Right renal cortex interstitium (tissue), 3 donors: ENCODE results near the gene HS6ST3. TPM values are rescaled to one million over a fixed set of nuclear protein-coding genes. Genes with fewer than 3 reads are reported as not detected.
"Not testable (repeated sequence)": the region's sequence is repeated elsewhere in the genome, so short reads cannot be mapped to it uniquely, and the experiment has no call there.

Experiments
- DNase-seq, 3 donors: peaks; one replicate each; pipeline ENCODE4 v3.0.0-alpha.2; 2013; ENCODE audit warnings: low read depth in 3 of 3, low spot score in 2 of 3
- polyA plus RNA-seq, 3 donors: library from polyadenylated mRNA; unstranded; fragments of 120-200 nt; gene quantifications; one replicate each; pipeline ENCODE4 v1.2.1, GENCODE V29; 2013; ENCODE audit not compliant: insufficient read length in 3 of 3

The HS6ST3 gene
- polyA plus RNA-seq, 3 donors = 2.8 to 4.2 (median 3.5) TPM

GRCh38 chr13:96771486-96772367 lies 681.8 kb downstream of the HS6ST3 start:
- DNase-seq = no peak

GRCh38 chr13:96772426-96772825 lies 682.5 kb downstream of the HS6ST3 start:
- DNase-seq = no peak

- DNase-seq = not testable (repeated sequence)
These were observed 688.4 kb downstream of the HS6ST3 start for GRCh38 chr13:96778302-96778701.

- DNase-seq = no peak
These were observed 689.8 kb downstream of the HS6ST3 start for GRCh38 chr13:96779691-96780090.

- DNase-seq = no peak
These were observed 690.2 kb downstream of the HS6ST3 start for GRCh38 chr13:96780105-96780504.

- no peak for DNase-seq
These were observed 691.2 kb downstream of the HS6ST3 start for GRCh38 chr13:96781141-96781540.

- no peak for DNase-seq
These were observed 692.3 kb downstream of the HS6ST3 start for GRCh38 chr13:96782186-96782585.

GRCh38 chr13:96783057-96783456 lies 693.1 kb downstream of the HS6ST3 start:
- DNase-seq = no peak

- DNase-seq = no peak
These were observed 693.6 kb downstream of the HS6ST3 start for GRCh38 chr13:96783511-96783910.

- no peak for DNase-seq
These were observed 696.1 kb downstream of the HS6ST3 start for GRCh38 chr13:96785986-96786385.

- no peak for DNase-seq
These were observed 702.3 kb downstream of the HS6ST3 start for GRCh38 chr13:96792188-96792587.

- DNase-seq = no peak
These were observed 703.0 kb downstream of the HS6ST3 start for GRCh38 chr13:96792736-96793403.

- DNase-seq = no peak
These were observed 703.5 kb downstream of the HS6ST3 start for GRCh38 chr13:96793404-96793755.

GRCh38 chr13:96794669-96795068 lies 704.8 kb downstream of the HS6ST3 start:
- DNase-seq = no peak

- no peak for DNase-seq
These were observed 705.8 kb downstream of the HS6ST3 start for GRCh38 chr13:96795670-96796069.

- no peak for DNase-seq
These were observed 706.3 kb downstream of the HS6ST3 start for GRCh38 chr13:96796091-96796633.

GRCh38 chr13:96797136-96797535 lies 707.2 kb downstream of the HS6ST3 start:
- no peak for DNase-seq

- DNase-seq = no peak
These were observed 713.7 kb downstream of the HS6ST3 start for GRCh38 chr13:96803456-96804100.

- no peak for DNase-seq
These were observed 714.3 kb downstream of the HS6ST3 start for GRCh38 chr13:96804174-96804573.

- DNase-seq = no peak
These were observed 716.8 kb downstream of the HS6ST3 start for GRCh38 chr13:96806746-96807145.

- DNase-seq = no peak
These were observed 719.6 kb downstream of the HS6ST3 start for GRCh38 chr13:96809366-96810096.
